Activated CD4-positive, alpha-beta T cell treated with anti-CD3 and anti-CD28 coated beads for 36 hours (primary cell): ENCODE measurements around the gene FAM240A. TPM values are rescaled to one million over a fixed set of nuclear protein-coding genes. Genes with fewer than 3 reads are reported as not detected.

Experiments
- ATAC-seq: fragments of 200-7000 bp; cut with Tn5 transposase; one replicate; pipeline ENCODE4 v1.10.0; 2021; ENCODE audit warnings: mild to moderate bottlenecking, moderate library complexity
- CTCF ChIA-PET: fragments of 350-600 bp; sonication (Branson Sonifier 250); formaldehyde crosslinking; loops from one replicate; lab custom pipeline; 2021; ENCODE audit warnings: antibody characterized with exemption; lab: Charles Lee
- POLR2A ChIA-PET: fragments of 350-600 bp; sonication (Branson Sonifier 250); formaldehyde crosslinking; loops from one replicate; lab custom pipeline; 2021; ENCODE audit warnings: antibody characterized with exemption, inconsistent platforms; lab: Charles Lee
- DNase-seq: peaks from one replicate; pipeline ENCODE4 v3.0.0-alpha.2; 2020
- H3K27ac Mint-ChIP-seq: one replicate; pipeline ENCODE4 v1.8.0; 2021; ENCODE audit warnings: mixed read lengths
- H3K27me3 Mint-ChIP-seq: one replicate; pipeline ENCODE4 v1.8.0; 2021; ENCODE audit warnings: mixed read lengths
- H3K36me3 Mint-ChIP-seq: one replicate; pipeline ENCODE4 v1.8.0; 2021; ENCODE audit warnings: low read depth, mixed read lengths
- H3K4me1 Mint-ChIP-seq: one replicate; pipeline ENCODE4 v1.8.0; 2021; ENCODE audit warnings: mixed read lengths
- H3K4me3 Mint-ChIP-seq: one replicate; pipeline ENCODE4 v1.8.0; 2021; ENCODE audit warnings: mild to moderate bottlenecking, moderate library complexity, mixed read lengths
- H3K9me3 Mint-ChIP-seq: one replicate; pipeline ENCODE4 v1.8.0; 2021; ENCODE audit warnings: low read depth, mixed read lengths
- intact Hi-C, 2 experiments: fragments of 100-400 bp; cut with DNase I in 1 of 2; cut with micrococcal nuclease in 1 of 2; formaldehyde crosslinking; loops; one replicate each; pipeline versions ENCODE4 v1.14.2 to v1.15.1; 2022 to 2024; cut with DNase I, micrococcal nuclease
- total RNA-seq, 2 experiments: library from RNA; stranded (reverse); gene quantifications; one replicate each; pipeline ENCODE4 v1.2.3, GENCODE V29; 2021

FAM240A gene
- total RNA-seq, 2 experiments from 2014 or later: not detected

DNA sequence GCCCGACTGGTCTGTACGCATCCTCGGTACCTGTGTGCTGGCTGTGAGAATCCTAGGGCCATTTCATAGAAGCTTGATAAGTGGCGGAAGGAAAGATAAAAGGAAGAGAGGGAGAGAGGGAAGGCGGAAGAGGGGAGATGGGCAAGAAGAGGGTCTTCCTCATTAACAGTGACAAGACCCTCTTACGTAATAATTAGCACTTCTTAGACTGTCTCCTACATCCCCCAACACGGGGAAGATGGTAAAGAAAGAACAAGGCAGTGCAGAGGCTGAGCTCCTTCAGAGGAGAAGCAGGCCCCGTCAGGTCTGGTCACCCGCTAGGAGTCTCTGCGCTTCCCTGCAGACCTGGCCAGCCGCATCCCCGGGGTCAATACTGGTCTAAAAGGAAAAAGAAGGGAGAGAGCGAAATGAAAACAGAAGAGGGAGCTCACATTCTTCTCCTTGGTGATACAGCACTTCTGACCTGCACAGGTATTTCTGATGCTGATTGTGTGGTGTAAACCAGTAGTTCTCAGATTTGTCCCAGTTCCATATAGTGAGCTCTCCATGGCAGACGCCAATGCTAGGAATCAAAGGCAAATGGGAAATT is 19.0 kb upstream of the FAM240A start:
- Mint-ChIP-seq H3K4me1 (no peaks in the 10 kb centered on the region), H3K9me3 (no peaks in the 10 kb centered on the region), H3K36me3 (no peaks in the 10 kb centered on the region), H3K27me3 (peaks cover 3% of the 10 kb centered on the region), H3K4me3 (no peak overlapping the region), H3K27ac (no peak overlapping the region)
- no peak for ATAC-seq
- ChIA-PET CTCF (no interaction called here), POLR2A (no interaction called here)
- DNase-seq: no peak
- intact Hi-C loops: no loop called here

GRCh38 chr3:46593979-46594378 is 18.3 kb upstream of the FAM240A start:
- CTCF ChIA-PET: interaction anchor here (1.0 kb wide), 1 partner anchor 18 kb away, joined by 3 read pairs; no protein-coding TSS in a partner anchor

DNA sequence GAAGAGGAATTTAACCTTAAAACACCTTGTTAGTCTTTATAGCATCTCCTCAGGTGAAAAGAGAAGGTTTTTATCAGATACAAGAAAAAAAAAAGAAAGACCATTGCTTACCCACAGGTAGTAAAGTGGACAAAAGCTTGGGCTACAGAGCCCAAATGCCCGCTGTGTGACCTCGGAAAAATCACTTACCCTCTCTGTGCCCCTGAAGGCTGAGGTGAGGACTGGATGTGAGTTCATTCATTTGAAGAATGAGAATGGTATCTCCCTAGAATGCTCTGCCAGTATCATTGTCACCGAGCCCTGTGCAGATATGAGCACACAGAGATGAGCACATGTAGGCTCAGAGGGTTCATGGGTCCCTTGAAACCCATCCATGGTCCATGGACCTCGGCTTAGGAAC is 17.6 kb upstream of the FAM240A start:
- Mint-ChIP-seq H3K27ac (no peak overlapping the region), H3K27me3 (peaks cover 3% of the 10 kb centered on the region), H3K4me3 (no peak overlapping the region), H3K36me3 (no peaks in the 10 kb centered on the region), H3K4me1 (no peaks in the 10 kb centered on the region), H3K9me3 (no peaks in the 10 kb centered on the region)
- POLR2A ChIA-PET: no interaction called here
- intact Hi-C loops: no loop called here
- CTCF ChIA-PET: interaction anchor here (1.0 kb wide), 1 partner anchor 19 kb away, joined by 3 read pairs; no protein-coding TSS in a partner anchor
- ATAC-seq (no peak), DNase-seq (no peak)

More at GRCh38 chr3:46593979-46594378, 18.3 kb upstream of the FAM240A start:
- ATAC-seq: no peak
- Mint-ChIP-seq H3K27me3 (peaks cover 3% of the 10 kb centered on the region), H3K4me3 (no peak overlapping the region), H3K36me3 (no peaks in the 10 kb centered on the region), H3K4me1 (no peaks in the 10 kb centered on the region), H3K9me3 (no peaks in the 10 kb centered on the region), H3K27ac (no peak overlapping the region)
- POLR2A ChIA-PET: no interaction called here
- intact Hi-C loops: no loop called here
- DNase-seq: no peak

DNA sequence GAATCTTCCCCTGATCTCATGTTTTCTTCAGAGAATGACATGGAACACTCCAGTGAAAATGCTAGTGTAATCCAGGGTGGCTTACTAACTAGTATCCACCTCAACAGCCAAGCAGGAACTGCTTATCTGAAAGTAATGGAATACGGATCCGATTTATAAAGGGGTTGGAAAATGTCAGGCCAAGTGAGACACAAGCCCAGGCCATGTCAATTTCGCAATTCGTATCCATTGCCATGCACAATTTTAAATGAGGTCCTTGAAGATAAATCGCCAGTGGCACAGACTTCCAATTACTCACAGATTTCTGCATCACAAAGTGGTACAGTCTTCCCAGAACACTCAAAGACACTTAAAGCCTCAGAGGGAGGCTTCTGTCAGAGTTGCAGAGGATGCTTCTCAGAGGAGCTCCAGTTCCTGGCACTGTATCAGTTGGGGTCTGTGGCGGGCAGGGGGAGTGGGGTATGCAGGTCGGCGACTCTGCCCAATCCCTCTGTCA is 16.5 kb upstream of the FAM240A start:
- POLR2A ChIA-PET: no interaction called here
- DNase-seq: no peak
- H3K36me3 Mint-ChIP-seq: no peaks in the 10 kb centered on the region
- H3K4me3 Mint-ChIP-seq: no peak overlapping the region
- intact Hi-C loops: no loop called here
- H3K4me1 Mint-ChIP-seq: no peaks in the 10 kb centered on the region
- no peak overlapping the region for H3K27ac Mint-ChIP-seq
- CTCF ChIA-PET: no interaction called here
- H3K9me3 Mint-ChIP-seq: no peaks in the 10 kb centered on the region
- peaks cover 3% of the 10 kb centered on the region for H3K27me3 Mint-ChIP-seq
- ATAC-seq: no peak

DNA sequence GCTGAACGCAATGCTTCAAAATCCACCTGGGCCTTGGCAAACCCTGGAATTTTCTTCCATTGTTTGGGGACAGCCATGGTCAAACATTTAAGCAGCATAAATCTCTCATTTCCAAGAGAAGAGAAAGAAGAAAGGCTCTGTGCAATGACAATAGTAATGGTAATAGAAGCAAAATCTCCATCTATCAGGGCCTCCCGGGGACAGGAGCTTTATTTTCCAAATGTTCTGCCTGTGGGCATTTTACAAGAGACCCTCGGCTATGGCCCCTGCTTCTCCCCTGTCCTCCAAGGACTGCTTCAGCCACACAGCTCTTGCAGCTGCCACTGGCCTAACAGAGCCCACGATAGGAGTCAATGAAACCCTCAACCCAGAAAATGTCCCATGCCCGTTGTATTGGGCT is 12.7 kb upstream of the FAM240A start:
- DNase-seq: no peak
- ATAC-seq: no peak
- CTCF ChIA-PET: interaction anchor here (0.9 to 1.9 kb wide), 4 partner anchors 30 to 249 kb away, joined by 3 to 7 read pairs (median 3); no protein-coding TSS in a partner anchor

GRCh38 chr3:46603446-46604046 is 8.8 kb upstream of the FAM240A start:
- H3K4me1 Mint-ChIP-seq: no peaks in the 10 kb centered on the region
- H3K9me3 Mint-ChIP-seq: no peaks in the 10 kb centered on the region
- intact Hi-C loops: no loop called here
- no peak overlapping the region for H3K27ac Mint-ChIP-seq
- ATAC-seq (no peak), DNase-seq (no peak)
- H3K4me3 Mint-ChIP-seq: no peak overlapping the region
- H3K27me3 Mint-ChIP-seq: no peaks in the 10 kb centered on the region
- ChIA-PET POLR2A (no interaction called here), CTCF (interaction anchor here (0.6 to 1.2 kb wide), 2 partner anchors 12 to 1020 kb away, joined by 3 to 4 read pairs; no protein-coding TSS in a partner anchor)
- H3K36me3 Mint-ChIP-seq: no peaks in the 10 kb centered on the region

More for the DNA sequence above, 12.7 kb upstream of the FAM240A start:
- Mint-ChIP-seq H3K27ac (no peak overlapping the region), H3K4me1 (no peaks in the 10 kb centered on the region), H3K9me3 (no peaks in the 10 kb centered on the region), H3K36me3 (no peaks in the 10 kb centered on the region), H3K27me3 (no peaks in the 10 kb centered on the region), H3K4me3 (no peak overlapping the region)
- POLR2A ChIA-PET: no interaction called here
- intact Hi-C loops: no loop called here

GRCh38 chr3:46604127-46604526 is 8.2 kb upstream of the FAM240A start:
- Mint-ChIP-seq H3K27me3 (no peaks in the 10 kb centered on the region), H3K4me3 (no peak overlapping the region), H3K27ac (no peak overlapping the region), H3K36me3 (no peaks in the 10 kb centered on the region), H3K4me1 (no peaks in the 10 kb centered on the region), H3K9me3 (no peaks in the 10 kb centered on the region)
- DNase-seq (no peak), ATAC-seq (no peak)
- intact Hi-C loops: no loop called here
- ChIA-PET POLR2A (no interaction called here), CTCF (interaction anchor here (0.6 to 1.2 kb wide), 2 partner anchors 11 to 1019 kb away, joined by 3 to 4 read pairs; no protein-coding TSS in a partner anchor)

- Mint-ChIP-seq H3K9me3 (no peaks in the 10 kb centered on the region), H3K4me3 (no peak overlapping the region), H3K4me1 (no peaks in the 10 kb centered on the region), H3K36me3 (no peaks in the 10 kb centered on the region), H3K27me3 (no peaks in the 10 kb centered on the region), H3K27ac (no peak overlapping the region)
- POLR2A ChIA-PET: no interaction called here
- DNase-seq (no peak), ATAC-seq (no peak)
- CTCF ChIA-PET: interaction anchor here (1.0 to 1.5 kb wide), 3 partner anchors 22 to 118 kb away, joined by 3 to 7 read pairs (median 4); no protein-coding TSS in a partner anchor
- intact Hi-C loops: no loop called here
Measured at GRCh38 chr3:46607603-46608028, 4.7 kb upstream of the FAM240A start.

DNA sequence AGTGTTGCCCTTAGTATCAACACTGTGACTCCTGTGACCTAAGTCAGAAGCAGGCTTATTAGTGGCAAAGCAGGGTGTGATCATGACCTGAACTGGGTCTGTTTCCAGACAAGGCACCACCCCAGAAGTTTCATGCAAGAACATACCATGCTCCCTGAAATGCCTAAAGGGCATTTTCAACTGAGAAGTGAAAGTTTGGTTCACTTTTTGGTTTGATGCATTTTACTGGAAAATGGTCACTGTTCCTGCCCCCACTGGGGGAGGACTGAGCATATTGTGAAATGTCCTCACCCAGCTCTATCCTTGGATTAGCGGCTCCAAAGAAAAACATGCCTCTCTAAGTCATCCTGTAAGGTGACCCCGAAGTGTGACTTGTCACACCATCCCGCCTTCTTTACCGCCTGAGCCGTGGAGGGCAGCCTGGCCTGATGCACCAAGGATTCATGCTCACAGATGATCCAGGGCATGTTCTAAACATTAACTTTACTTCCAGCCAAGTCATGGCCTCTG is 3.1 kb upstream of the FAM240A start:
- Mint-ChIP-seq H3K9me3 (no peaks in the 10 kb centered on the region), H3K36me3 (no peaks in the 10 kb centered on the region), H3K4me3 (no peak overlapping the region), H3K4me1 (no peaks in the 10 kb centered on the region), H3K27ac (no peak overlapping the region), H3K27me3 (peaks cover 2% of the 10 kb centered on the region)
- ATAC-seq (no peak), DNase-seq (no peak)
- intact Hi-C loops: no loop called here
- ChIA-PET POLR2A (no interaction called here), CTCF (interaction anchor here (0.9 kb wide), 1 partner anchor 21 kb away, joined by 3 read pairs; no protein-coding TSS in a partner anchor)

- DNase-seq (no peak), ATAC-seq (no peak)
- H3K36me3 Mint-ChIP-seq: no peaks in the 10 kb centered on the region
- H3K4me1 Mint-ChIP-seq: no peaks in the 10 kb centered on the region
- no peak overlapping the region for H3K4me3 Mint-ChIP-seq
- POLR2A ChIA-PET: no interaction called here
- intact Hi-C loops: no loop called here
- peaks cover 3% of the 10 kb centered on the region for H3K27me3 Mint-ChIP-seq
- H3K27ac Mint-ChIP-seq: no peak overlapping the region
- CTCF ChIA-PET: interaction anchor here (0.9 kb wide), 1 partner anchor 20 kb away, joined by 3 read pairs; no protein-coding TSS in a partner anchor
- no peaks in the 10 kb centered on the region for H3K9me3 Mint-ChIP-seq
Measured at GRCh38 chr3:46609944-46610722, 2.2 kb upstream of the FAM240A start.
